Upper lobe of right lung (tissue), 1 donor: ENCODE results near the gene FSD1L. TPM values are rescaled to one million over a fixed set of nuclear protein-coding genes. Genes with fewer than 3 reads are reported as not detected.
A peak's percentile ranks its signal among the peaks of the same experiment; 100 is the strongest.

Experiments used
- ATAC-seq: fragments of 200-7000 bp; cut with Tn5 transposase; one replicate; pipeline ENCODE4 v1.9.1; 2020; ENCODE audit warnings: mild to moderate bottlenecking, moderate library complexity
- DNase-seq: peaks from one replicate; pipeline ENCODE4 v3.0.0-alpha.2; 2020
- H3K27ac ChIP-seq: fragments of 200-600 bp; one replicate; pipeline ENCODE4 v1.8.0; 2022
- H3K27me3 ChIP-seq: fragments of 200-600 bp; one replicate; pipeline ENCODE4 v1.8.0; 2022; ENCODE audit warnings: mild to moderate bottlenecking
- H3K36me3 ChIP-seq: fragments of 200-600 bp; one replicate; pipeline ENCODE4 v1.8.0; 2022
- H3K4me1 ChIP-seq: fragments of 200-600 bp; one replicate; pipeline ENCODE4 v1.8.0; 2022
- H3K4me3 ChIP-seq: fragments of 200-600 bp; one replicate; pipeline ENCODE4 v1.8.0; 2022; ENCODE audit warnings: mild to moderate bottlenecking
- H3K9me3 ChIP-seq: fragments of 200-600 bp; one replicate; pipeline ENCODE4 v1.8.0; 2022
- intact Hi-C: fragments of 100-400 bp; cut with DNase I; formaldehyde crosslinking; loops from one replicate; pipeline ENCODE4 v1.11.0; 2022
- total RNA-seq: library from RNA; stranded (reverse); fragmentation: NEBNext Ultra II Directional; extraction: Animal tissue kit (Norgen Biotek cat#: 25700); gene quantifications from one replicate; pipeline ENCODE4 v1.2.1, GENCODE V29; 2021
- TF ChIP-seq, protein P1 (sequence below): fragments of 200-600 bp; IDR thresholded peaks from one replicate; pipeline ENCODE4 v1.8.0; 2022; ENCODE audit warnings: antibody characterized with exemption
- donor health status: DM: no; HTN: yes; CAD: no; lungs with severe emphysema.

The FSD1L gene
- total RNA-seq, 1 donor from 2014 or later = 4.5 TPM

DNA sequence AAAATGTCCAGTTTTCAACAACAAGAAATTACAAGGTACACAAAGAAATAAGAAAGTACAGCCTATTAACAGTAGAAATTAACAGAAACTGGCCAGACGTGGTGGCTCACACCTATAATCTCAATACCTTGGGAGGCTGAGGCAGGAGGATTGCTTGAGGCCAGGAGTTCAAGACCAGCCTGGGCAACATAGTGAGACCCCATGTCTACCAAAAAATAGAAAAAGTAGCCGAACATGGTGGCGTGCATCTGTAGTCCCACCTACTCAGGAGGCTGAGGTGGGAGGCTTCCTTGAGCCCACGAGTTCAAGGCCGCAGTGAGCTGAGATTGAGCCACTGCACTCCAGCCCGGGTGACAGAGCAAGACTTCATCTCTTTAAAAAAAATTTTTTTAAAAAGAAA is 41.5 kb upstream of the FSD1L start:
- no peaks in the 10 kb centered on the region for H3K36me3 ChIP-seq
- no peak overlapping the region for H3K27ac ChIP-seq
- H3K27me3 ChIP-seq = no peaks in the 10 kb centered on the region
- H3K4me1 ChIP-seq = no peaks in the 10 kb centered on the region
- TF ChIP-seq, protein P1, sequence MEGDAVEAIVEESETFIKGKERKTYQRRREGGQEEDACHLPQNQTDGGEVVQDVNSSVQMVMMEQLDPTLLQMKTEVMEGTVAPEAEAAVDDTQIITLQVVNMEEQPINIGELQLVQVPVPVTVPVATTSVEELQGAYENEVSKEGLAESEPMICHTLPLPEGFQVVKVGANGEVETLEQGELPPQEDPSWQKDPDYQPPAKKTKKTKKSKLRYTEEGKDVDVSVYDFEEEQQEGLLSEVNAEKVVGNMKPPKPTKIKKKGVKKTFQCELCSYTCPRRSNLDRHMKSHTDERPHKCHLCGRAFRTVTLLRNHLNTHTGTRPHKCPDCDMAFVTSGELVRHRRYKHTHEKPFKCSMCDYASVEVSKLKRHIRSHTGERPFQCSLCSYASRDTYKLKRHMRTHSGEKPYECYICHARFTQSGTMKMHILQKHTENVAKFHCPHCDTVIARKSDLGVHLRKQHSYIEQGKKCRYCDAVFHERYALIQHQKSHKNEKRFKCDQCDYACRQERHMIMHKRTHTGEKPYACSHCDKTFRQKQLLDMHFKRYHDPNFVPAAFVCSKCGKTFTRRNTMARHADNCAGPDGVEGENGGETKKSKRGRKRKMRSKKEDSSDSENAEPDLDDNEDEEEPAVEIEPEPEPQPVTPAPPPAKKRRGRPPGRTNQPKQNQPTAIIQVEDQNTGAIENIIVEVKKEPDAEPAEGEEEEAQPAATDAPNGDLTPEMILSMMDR = no peak
- no peaks in the 10 kb centered on the region for H3K9me3 ChIP-seq
- H3K4me3 ChIP-seq = no peak overlapping the region
- intact Hi-C loops = no loop called here
- DNase-seq (no peak), ATAC-seq (no peak)

GRCh38 chr9:105413525-105413924 is 34.3 kb upstream of the FSD1L start:
- DNase-seq (no peak), ATAC-seq (peak; percentile 40)
- intact Hi-C loops = loop anchor here (10.0 kb wide), 1 partner anchor 259 kb away; no protein-coding TSS in a partner anchor
- Histone ChIP-seq H3K27me3 (no peaks in the 10 kb centered on the region), H3K4me3 (no peak overlapping the region), H3K27ac (no peak overlapping the region), H3K4me1 (peaks cover 4% of the 10 kb centered on the region), H3K9me3 (no peaks in the 10 kb centered on the region), H3K36me3 (no peaks in the 10 kb centered on the region)
- TF ChIP-seq, protein P1 = peak; percentile 21

- Histone ChIP-seq H3K4me3 (no peak overlapping the region), H3K36me3 (no peaks in the 10 kb centered on the region), H3K4me1 (peaks cover 4% of the 10 kb centered on the region), H3K27me3 (no peaks in the 10 kb centered on the region), H3K9me3 (no peaks in the 10 kb centered on the region), H3K27ac (no peak overlapping the region)
- TF ChIP-seq, protein P1 = peak; percentile 90
- ATAC-seq (peak; percentile 83), DNase-seq (no peak)
- intact Hi-C loops = loop anchor here (10.0 kb wide), 1 partner anchor 260 kb away; no protein-coding TSS in a partner anchor
These were observed 32.7 kb upstream of the FSD1L start for GRCh38 chr9:105414947-105415661.

DNA sequence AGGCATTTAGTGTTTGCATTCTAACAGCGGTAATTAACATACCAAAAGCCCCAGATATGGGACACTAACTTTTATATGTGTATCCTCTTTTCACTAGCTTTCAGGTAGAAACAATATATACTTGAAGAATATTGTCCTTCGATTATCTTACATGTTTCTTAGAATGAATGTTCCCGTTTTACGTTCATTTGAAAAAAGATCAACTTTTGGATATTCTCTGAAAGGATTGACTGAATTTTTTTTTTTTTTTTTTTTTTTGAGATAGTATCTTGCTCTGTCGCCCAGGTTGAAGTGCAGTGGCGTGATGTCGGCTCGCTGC is 32.2 kb upstream of the FSD1L start:
- Histone ChIP-seq H3K9me3 (no peaks in the 10 kb centered on the region), H3K27me3 (no peaks in the 10 kb centered on the region), H3K4me3 (no peak overlapping the region), H3K4me1 (peaks cover 4% of the 10 kb centered on the region), H3K36me3 (no peaks in the 10 kb centered on the region), H3K27ac (no peak overlapping the region)
- intact Hi-C loops = loop anchor here (10.0 kb wide), 1 partner anchor 261 kb away; no protein-coding TSS in a partner anchor
- DNase-seq (no peak), ATAC-seq (no peak)
- TF ChIP-seq, protein P1 = no peak

DNA sequence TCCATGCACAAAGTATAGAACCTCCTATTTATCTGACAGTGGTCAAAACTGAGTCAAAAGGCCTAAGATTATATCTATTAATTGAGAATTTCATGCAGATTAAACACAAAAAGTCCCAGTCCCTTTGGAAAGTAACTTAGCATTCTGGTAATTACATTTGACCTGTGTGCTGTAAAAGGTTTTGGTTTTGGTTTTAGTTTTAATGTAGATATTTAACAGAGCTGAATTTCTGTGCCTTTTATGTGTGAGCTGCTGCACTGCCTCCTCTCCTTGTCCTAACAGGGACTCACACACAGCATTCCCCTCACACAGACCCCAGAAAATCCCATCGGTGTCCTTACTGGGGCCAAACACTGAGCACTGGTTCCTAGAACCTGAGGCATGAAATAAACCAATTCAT is 31.0 kb upstream of the FSD1L start:
- no peak for DNase-seq
- Histone ChIP-seq H3K36me3 (no peaks in the 10 kb centered on the region), H3K4me3 (no peak overlapping the region), H3K9me3 (no peaks in the 10 kb centered on the region), H3K27ac (no peak overlapping the region), H3K4me1 (peaks cover 4% of the 10 kb centered on the region), H3K27me3 (no peaks in the 10 kb centered on the region)
- intact Hi-C loops = loop anchor here (10.0 kb wide), 1 partner anchor 262 kb away; no protein-coding TSS in a partner anchor
- TF ChIP-seq, protein P1 = no peak
- no peak for ATAC-seq
